AML-193 (cell line): ENCODE data around the gene DARS2.
A peak's percentile ranks its signal among the peaks of the same experiment; 100 is the strongest.
"Not testable (repeated sequence)": the region's sequence is repeated elsewhere in the genome, so short reads cannot be mapped to it uniquely, and the experiment has no call there.

Source experiments
- DNase-seq, 2 experiments: peaks; one replicate each; lab custom pipeline; 2025; lab: John Stamatoyannopoulos, UW

DARS2 gene

GRCh38 chr1:173861731-173862145, 37.3 kb downstream of the DARS2 start:
- DNase-seq = no peak

GRCh38 chr1:173862146-173862768, 37.8 kb downstream of the DARS2 start:
- not testable (repeated sequence) for DNase-seq

- DNase-seq = no peak
Observed at GRCh38 chr1:173862769-173863223, 38.3 kb downstream of the DARS2 start.

- no peak for DNase-seq
Observed at GRCh38 chr1:173863224-173864161, 39.0 kb downstream of the DARS2 start.

- no peak for DNase-seq
Observed at GRCh38 chr1:173864179-173864867, 39.9 kb downstream of the DARS2 start.

- DNase-seq = no peak
Observed at GRCh38 chr1:173865468-173866164, 41.1 kb downstream of the DARS2 start.

GRCh38 chr1:173866413-173867115, 42.1 kb downstream of the DARS2 start:
- DNase-seq = no peak

GRCh38 chr1:173867141-173867752, 42.8 kb downstream of the DARS2 start:
- DNase-seq = no peak

- DNase-seq = peak; percentile 97 to 98
Observed at GRCh38 chr1:173867753-173868265, 43.3 kb downstream of the DARS2 start, which contains the start of gene GAS5. TSS of gene GAS5 (minus strand) at chr1:173867989.

GRCh38 chr1:173868266-173869020, 44.0 kb downstream of the DARS2 start, which contains the start of gene ZBTB37:
TSS of gene ZBTB37 (plus strand) at chr1:173868380. CDS start at chr1:173870226, 1,846 bp downstream.
- DNase-seq = peak; percentile 76 to 80

GRCh38 chr1:173869021-173869359, 44.5 kb downstream of the DARS2 start:
- DNase-seq = peak; percentile 31 to 47

GRCh38 chr1:173870252-173871075, 46.0 kb downstream of the DARS2 start:
- DNase-seq = peak; percentile 19 to 64

GRCh38 chr1:173871091-173871490, 46.6 kb downstream of the DARS2 start:
- no peak for DNase-seq

- DNase-seq = no peak
Observed at GRCh38 chr1:173871500-173871899, 47.0 kb downstream of the DARS2 start.

GRCh38 chr1:173876732-173877131, 52.3 kb downstream of the DARS2 start:
- DNase-seq = no peak

GRCh38 chr1:173878251-173878650, 53.8 kb downstream of the DARS2 start:
- no peak for DNase-seq

GRCh38 chr1:173881117-173881516, 56.6 kb downstream of the DARS2 start:
- DNase-seq = not testable (repeated sequence)

- DNase-seq = no peak
Observed at GRCh38 chr1:173884701-173885100, 60.2 kb downstream of the DARS2 start.
